ENCODE data around the gene VSTM2L.

VSTM2L gene

GRCh38 chr20:37901654-37902503 lies 1.0 kb upstream of the VSTM2L start:
- peak; percentile 87 for DNase-seq

GRCh38 chr20:37903317-37904007 lies 535 bp downstream of the VSTM2L start:
- no peak for DNase-seq

- DNase-seq = no peak
These were observed 1.2 kb downstream of the VSTM2L start for GRCh38 chr20:37904008-37904642.

GRCh38 chr20:37904845-37905373 lies 2.0 kb downstream of the VSTM2L start:
- no peak for DNase-seq

GRCh38 chr20:37905671-37906613 lies 3.0 kb downstream of the VSTM2L start:
- DNase-seq = peak; percentile 19

GRCh38 chr20:37907330-37907676 lies 4.4 kb downstream of the VSTM2L start:
- DNase-seq = no peak

- peak; percentile 95 for DNase-seq
These were observed 4.9 kb downstream of the VSTM2L start for GRCh38 chr20:37907677-37908401.

- no peak for DNase-seq
These were observed 8.3 kb downstream of the VSTM2L start for GRCh38 chr20:37911261-37911660.

- DNase-seq = peak; percentile 27
These were observed 8.9 kb downstream of the VSTM2L start for GRCh38 chr20:37911838-37912281.

GRCh38 chr20:37912874-37913273 lies 9.9 kb downstream of the VSTM2L start:
- no peak for DNase-seq

- DNase-seq = no peak
These were observed 10.8 kb downstream of the VSTM2L start for GRCh38 chr20:37913567-37914366.

- DNase-seq = no peak
These were observed 11.4 kb downstream of the VSTM2L start for GRCh38 chr20:37914367-37914671.

GRCh38 chr20:37914672-37915433 lies 11.9 kb downstream of the VSTM2L start:
- peak; percentile 92 for DNase-seq

- DNase-seq = no peak
These were observed 12.5 kb downstream of the VSTM2L start for GRCh38 chr20:37915434-37915787.

GRCh38 chr20:37915800-37916570 lies 13.1 kb downstream of the VSTM2L start:
- DNase-seq = peak; percentile 55

- DNase-seq = no peak
These were observed 14.5 kb downstream of the VSTM2L start for GRCh38 chr20:37917461-37917860.

GRCh38 chr20:37918035-37918434 lies 15.1 kb downstream of the VSTM2L start:
- no peak for DNase-seq

GRCh38 chr20:37919389-37920040 lies 16.6 kb downstream of the VSTM2L start:
- peak; percentile 60 for DNase-seq

GRCh38 chr20:37920270-37920669 lies 17.3 kb downstream of the VSTM2L start:
- DNase-seq = no peak
